Smooth muscle cell (in vitro differentiated cells): Measurements from ENCODE around the gene DENND1A. TPM values are rescaled to one million over a fixed set of nuclear protein-coding genes. Genes with fewer than 3 reads are reported as not detected.

Experiments used
- DNase-seq: peaks from one replicate; lab custom pipeline; 2025; ENCODE audit not compliant: unreplicated experiment; lab: John Stamatoyannopoulos, UW
- H2AFZ ChIP-seq: fragments of 200-600 bp; sonication (generic); 2 replicates; pipeline ENCODE4 v1.6.0; 2016; ENCODE audit warnings: antibody characterized with exemption, low read depth, mild to moderate bottlenecking
- H3F3A ChIP-seq: fragments of 200-600 bp; sonication (generic); 2 replicates; pipeline ENCODE4 v1.6.0; 2017; ENCODE audit warnings: antibody characterized with exemption, low read depth
- H3K27ac ChIP-seq: fragments of 200-600 bp; sonication (generic); 2 replicates; pipeline ENCODE4 v1.5.1; 2016; ENCODE audit warnings: low read depth, mild to moderate bottlenecking
- H3K27me3 ChIP-seq: fragments of 200-600 bp; sonication (generic); 2 replicates; pipeline ENCODE4 v1.6.1; 2016; ENCODE audit warnings: low read depth, mild to moderate bottlenecking
- H3K36me3 ChIP-seq: fragments of 200-600 bp; sonication (generic); 2 replicates; pipeline ENCODE4 v1.5.1; 2016; ENCODE audit warnings: low read depth
- H3K4me1 ChIP-seq: fragments of 200-600 bp; sonication (generic); 2 replicates; pipeline ENCODE4 v1.5.1; 2016; ENCODE audit warnings: low read depth
- H3K4me2 ChIP-seq: fragments of 200-600 bp; sonication (generic); 2 replicates; pipeline ENCODE4 v1.6.0; 2016; ENCODE audit warnings: mild to moderate bottlenecking
- H3K4me3 ChIP-seq: fragments of 200-600 bp; sonication (generic); 2 replicates; pipeline ENCODE4 v1.5.1; 2016; ENCODE audit warnings: mild to moderate bottlenecking
- H3K79me2 ChIP-seq: fragments of 200-600 bp; sonication (generic); 2 replicates; pipeline ENCODE4 v1.6.0; 2016; ENCODE audit warnings: low read depth, mild to moderate bottlenecking
- H3K9ac ChIP-seq: fragments of 200-600 bp; sonication (generic); 2 replicates; pipeline ENCODE4 v1.6.0; 2016; ENCODE audit warnings: low read depth
- H3K9me3 ChIP-seq: fragments of 200-600 bp; sonication (generic); replicated peaks from 2 replicates; pipeline ENCODE4 v1.5.1; 2016; ENCODE audit warnings: low read depth
- H4K20me1 ChIP-seq: fragments of 200-600 bp; sonication (generic); 2 replicates; pipeline ENCODE4 v1.6.0; 2016; ENCODE audit warnings: low read depth
- WGBS: methylation state at CpG from one replicate; pipeline ENCODE4 v1.1.7; 2016; ENCODE audit warnings: low lambda C conversion rate; 5-methylcytosine and 5-hydroxymethylcytosine counted together
- polyA plus RNA-seq: library from polyadenylated mRNA; unstranded; fragments of >200 nt; fragmentation: Nextera tagmentation; extraction: Ambion mirVana; gene quantifications from 2 replicates; pipeline ENCODE4 v1.2.1, GENCODE V29; 2016
- total RNA-seq: library from RNA; depleted of rRNA; stranded (reverse); fragments of >200 nt; gene quantifications from 2 replicates; pipeline ENCODE4 v1.2.3, GENCODE V29; 2014
- TF ChIP-seq, protein P1 (sequence below): fragments of 200-600 bp; sonication (generic); IDR thresholded peaks from 2 replicates; pipeline ENCODE4 v1.5.1; 2017; ENCODE audit warnings: borderline replicate concordance, mild to moderate bottlenecking, antibody characterized with exemption; ENCODE audit not compliant: insufficient read depth, poor library complexity, severe bottlenecking

Gene DENND1A
- total and polyA plus RNA-seq, 2 experiments from 2014 or later = 8.1 to 20.2 TPM

DNA sequence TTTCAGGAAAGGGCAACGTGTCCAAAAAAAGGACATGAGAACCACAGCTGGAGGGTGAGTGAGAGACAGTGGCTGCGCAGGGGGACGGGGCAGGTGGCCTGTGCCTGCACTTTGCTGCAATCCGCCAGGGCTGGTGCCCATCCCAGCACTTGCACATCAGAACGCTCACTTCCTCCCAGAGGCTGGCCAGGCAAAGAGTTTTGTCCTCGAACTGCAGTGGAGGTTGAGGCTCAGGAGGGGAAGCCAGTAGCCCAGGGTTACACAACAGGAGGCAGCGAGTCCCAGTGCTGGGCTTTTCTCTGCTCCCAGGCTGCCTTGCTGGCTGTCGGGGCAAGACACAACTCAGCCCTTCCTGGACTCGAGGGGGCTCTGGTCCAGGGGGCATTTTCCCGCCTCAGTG, 540.9 kb downstream of the DENND1A start:
- Histone ChIP-seq H2AFZ (no peak overlapping the region), H3K27me3 (no peaks in the 10 kb centered on the region), H3F3A (no peaks in the 10 kb centered on the region), H3K27ac (no peak overlapping the region), H3K36me3 (no peaks in the 10 kb centered on the region), H3K4me1 (no peaks in the 10 kb centered on the region), H3K79me2 (no peaks in the 10 kb centered on the region), H3K9me3 (no peaks in the 10 kb centered on the region), H3K4me2 (no peak overlapping the region), H4K20me1 (no peaks in the 10 kb centered on the region), H3K9ac (no peak overlapping the region), H3K4me3 (no peak overlapping the region)
- 86% methylated on average over 10 of the region's 10 CpGs for WGBS
- TF ChIP-seq, protein P1, sequence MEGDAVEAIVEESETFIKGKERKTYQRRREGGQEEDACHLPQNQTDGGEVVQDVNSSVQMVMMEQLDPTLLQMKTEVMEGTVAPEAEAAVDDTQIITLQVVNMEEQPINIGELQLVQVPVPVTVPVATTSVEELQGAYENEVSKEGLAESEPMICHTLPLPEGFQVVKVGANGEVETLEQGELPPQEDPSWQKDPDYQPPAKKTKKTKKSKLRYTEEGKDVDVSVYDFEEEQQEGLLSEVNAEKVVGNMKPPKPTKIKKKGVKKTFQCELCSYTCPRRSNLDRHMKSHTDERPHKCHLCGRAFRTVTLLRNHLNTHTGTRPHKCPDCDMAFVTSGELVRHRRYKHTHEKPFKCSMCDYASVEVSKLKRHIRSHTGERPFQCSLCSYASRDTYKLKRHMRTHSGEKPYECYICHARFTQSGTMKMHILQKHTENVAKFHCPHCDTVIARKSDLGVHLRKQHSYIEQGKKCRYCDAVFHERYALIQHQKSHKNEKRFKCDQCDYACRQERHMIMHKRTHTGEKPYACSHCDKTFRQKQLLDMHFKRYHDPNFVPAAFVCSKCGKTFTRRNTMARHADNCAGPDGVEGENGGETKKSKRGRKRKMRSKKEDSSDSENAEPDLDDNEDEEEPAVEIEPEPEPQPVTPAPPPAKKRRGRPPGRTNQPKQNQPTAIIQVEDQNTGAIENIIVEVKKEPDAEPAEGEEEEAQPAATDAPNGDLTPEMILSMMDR = no peak
- no peak for DNase-seq

DNA sequence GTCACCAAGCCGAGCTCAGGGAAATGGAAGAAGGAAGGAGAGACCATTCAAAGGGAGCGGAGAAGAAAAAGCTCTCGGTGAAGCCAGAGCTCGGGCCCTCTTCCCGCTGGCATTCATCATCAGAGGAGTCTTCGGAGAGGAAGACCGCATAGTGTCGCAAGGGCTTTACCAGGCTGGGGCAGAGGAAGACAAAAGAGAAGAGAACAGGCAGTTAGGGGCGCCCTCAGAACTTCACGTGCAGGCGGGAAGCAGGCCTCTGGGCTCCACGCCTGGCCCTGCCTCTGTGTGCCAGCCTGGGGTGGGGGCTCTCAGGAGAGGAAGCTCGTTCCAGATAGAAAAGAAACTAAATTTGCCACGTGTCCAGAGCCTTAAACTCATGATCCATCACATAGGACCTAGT, 542.2 kb downstream of the DENND1A start:
- Histone ChIP-seq H3K4me2 (no peak overlapping the region), H3K9ac (no peak overlapping the region), H2AFZ (no peak overlapping the region), H3K4me1 (no peaks in the 10 kb centered on the region), H3F3A (no peaks in the 10 kb centered on the region), H3K27me3 (no peaks in the 10 kb centered on the region), H3K36me3 (no peaks in the 10 kb centered on the region), H3K27ac (no peak overlapping the region), H3K4me3 (no peak overlapping the region), H3K9me3 (no peaks in the 10 kb centered on the region), H3K79me2 (no peaks in the 10 kb centered on the region), H4K20me1 (no peaks in the 10 kb centered on the region)
- TF ChIP-seq, protein P1 = no peak
- WGBS = 89% methylated on average over 14 of the region's 14 CpGs
- DNase-seq = no peak

DNA sequence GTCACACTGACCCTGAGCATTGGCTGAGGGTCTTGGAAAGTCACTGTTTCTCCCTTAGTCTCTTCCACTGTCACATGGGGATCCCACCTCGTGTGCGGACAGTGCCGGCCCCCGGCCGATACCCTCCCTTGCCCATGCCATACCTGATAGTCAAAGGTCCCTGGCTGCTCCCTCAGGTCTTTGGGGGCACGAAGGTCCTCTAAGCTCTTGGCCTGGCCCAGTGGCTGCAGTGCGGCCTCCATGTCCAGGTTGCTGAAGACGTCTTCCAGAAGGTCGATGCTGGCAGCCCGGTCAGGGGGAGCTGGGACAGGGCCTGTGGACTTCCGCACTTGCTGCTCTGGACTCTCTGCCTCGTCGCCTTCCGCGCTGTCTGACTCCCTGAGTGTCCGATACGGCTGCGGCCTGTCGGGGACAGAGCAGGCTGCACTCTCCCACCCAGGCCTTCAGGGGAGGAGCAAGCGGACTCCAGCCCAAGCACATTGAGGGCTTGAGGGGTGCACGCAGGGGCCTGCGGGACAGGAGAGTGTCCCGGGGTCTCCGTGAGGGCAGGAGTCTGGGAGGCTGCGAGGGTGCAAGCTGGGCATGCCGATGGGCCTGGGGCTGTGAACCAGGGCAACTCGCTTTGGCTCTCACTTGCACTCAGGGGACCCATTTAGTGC, 546.3 kb downstream of the DENND1A start:
- H4K20me1 ChIP-seq = no peaks in the 10 kb centered on the region
- no peaks in the 10 kb centered on the region for H3K4me1 ChIP-seq
- no peaks in the 10 kb centered on the region for H3K27me3 ChIP-seq
- no peaks in the 10 kb centered on the region for H3K9me3 ChIP-seq
- no peaks in the 10 kb centered on the region for H3F3A ChIP-seq
- no peak for DNase-seq
- TF ChIP-seq, protein P1 = no peak
- H3K9ac ChIP-seq = no peak overlapping the region
- no peak overlapping the region for H3K27ac ChIP-seq
- H3K4me2 ChIP-seq = no peak overlapping the region
- WGBS = 92% methylated on average over 26 of the region's 27 CpGs
- H3K79me2 ChIP-seq = no peaks in the 10 kb centered on the region
- H3K36me3 ChIP-seq = no peaks in the 10 kb centered on the region
- H2AFZ ChIP-seq = no peak overlapping the region
- no peak overlapping the region for H3K4me3 ChIP-seq
